Neural cell (in vitro differentiated cells): ENCODE measurements around the gene PRKCZ. TPM values are rescaled to one million over a fixed set of nuclear protein-coding genes. Genes with fewer than 3 reads are reported as not detected.

Experiments used
- H2AFZ ChIP-seq: fragments of 200-600, 300-800 bp; sonication (generic), shearing (Covaris generic); 2 replicates; pipeline ENCODE4 v1.6.0; 2014; ENCODE audit warnings: low read depth, mild to moderate bottlenecking, antibody characterized with exemption, low read length, moderate library complexity
- H3F3A ChIP-seq: fragments of 200-600 bp; shearing (Covaris generic); 2 replicates; pipeline ENCODE4 v1.6.1; 2016; ENCODE audit warnings: mild to moderate bottlenecking, moderate library complexity, mixed read lengths, antibody characterized with exemption, low read length; ENCODE audit not compliant: insufficient read depth, poor library complexity, severe bottlenecking
- H3K27ac ChIP-seq: fragments of 200-600, 300-800 bp; sonication (generic), shearing (Covaris generic); 2 replicates; pipeline ENCODE4 v1.5.1; 2014; ENCODE audit warnings: mild to moderate bottlenecking, low read length, moderate library complexity
- H3K27me3 ChIP-seq: fragments of 300-800, 200-600 bp; sonication (generic), shearing (Covaris generic); 2 replicates; pipeline ENCODE4 v1.6.0; 2014; ENCODE audit warnings: mild to moderate bottlenecking, low read depth, low read length, moderate library complexity; ENCODE audit not compliant: insufficient read depth
- H3K36me3 ChIP-seq: fragments of 300-800, 200-600 bp; sonication (generic), shearing (Covaris generic); 2 replicates; pipeline ENCODE4 v1.5.1; 2014; ENCODE audit warnings: mild to moderate bottlenecking, antibody characterized with exemption, low read length, moderate library complexity; ENCODE audit not compliant: insufficient read depth
- H3K4me2 ChIP-seq: fragments of 300-800, 200-600 bp; sonication (generic), shearing (Covaris generic); 2 replicates; pipeline ENCODE4 v1.6.0; 2014; ENCODE audit warnings: mild to moderate bottlenecking, low read length
- H3K4me3 ChIP-seq: fragments of 300-800, 200-600 bp; sonication (generic), shearing (Covaris generic); 2 replicates; pipeline ENCODE4 v1.5.1; 2014; ENCODE audit warnings: mild to moderate bottlenecking, low read length, moderate library complexity
- H3K79me2 ChIP-seq: fragments of 200-600 bp; shearing (Covaris generic); replicated peaks from 2 replicates; pipeline ENCODE4 v1.6.0; 2014; ENCODE audit warnings: mild to moderate bottlenecking, low read length, moderate library complexity; ENCODE audit not compliant: insufficient read depth
- H3K9ac ChIP-seq: fragments of 300-800, 200-600 bp; sonication (generic), shearing (Covaris generic); 2 replicates; pipeline ENCODE4 v1.6.1; 2016; ENCODE audit warnings: mild to moderate bottlenecking, low read length, mixed read lengths
- H3K9me2 ChIP-seq: fragments of 200-600 bp; shearing (Covaris generic); 2 replicates; pipeline ENCODE4 v1.6.1; 2016; ENCODE audit warnings: mild to moderate bottlenecking, low read length, mixed read lengths; ENCODE audit not compliant: insufficient read depth
- H3K9me3 ChIP-seq: fragments of 200-600, 300-800 bp; sonication (generic), shearing (Covaris generic); 2 replicates; pipeline ENCODE4 v1.6.1; 2016; ENCODE audit warnings: mild to moderate bottlenecking, mixed run types, low read length, moderate library complexity, mixed read lengths
- H4K20me1 ChIP-seq: fragments of 200-600 bp; shearing (Covaris generic); 2 replicates; pipeline ENCODE4 v1.6.1; 2016; ENCODE audit warnings: mild to moderate bottlenecking, mixed run types; ENCODE audit not compliant: insufficient read depth
- EP300 ChIP-seq: fragments of 450-650 bp; conservative IDR thresholded peaks from 2 replicates; pipeline ENCODE4 v1.6.1; 2014; ENCODE audit warnings: antibody characterized with exemption, mild to moderate bottlenecking, moderate library complexity; ENCODE audit not compliant: poor library complexity, severe bottlenecking
- EZH2 ChIP-seq: fragments of 200-600, 300-800 bp; shearing (Covaris generic), sonication (generic); IDR thresholded peaks from 2 replicates; pipeline ENCODE4 v1.6.1; 2014; ENCODE audit warnings: antibody characterized with exemption, low read length, borderline replicate concordance, mild to moderate bottlenecking; ENCODE audit not compliant: insufficient read depth, poor library complexity, severe bottlenecking
- MXI1 ChIP-seq: fragments of 450-650 bp; conservative IDR thresholded peaks from 2 replicates; pipeline ENCODE4 v1.6.1; 2014; ENCODE audit warnings: antibody characterized with exemption, mild to moderate bottlenecking; ENCODE audit not compliant: poor library complexity, severe bottlenecking
- POLR2AphosphoS5 ChIP-seq: IDR thresholded peaks from 2 replicates; pipeline ENCODE4 v1.6.1; 2012
- RAD21 ChIP-seq: fragments of 450-650 bp; conservative IDR thresholded peaks from 2 replicates; pipeline ENCODE4 v1.6.1; 2014; ENCODE audit warnings: antibody characterized with exemption, mild to moderate bottlenecking, moderate library complexity
- REST ChIP-seq: IDR thresholded peaks from 2 replicates; pipeline ENCODE4 v1.6.1; 2012; ENCODE audit warnings: borderline replicate concordance
- SMC3 ChIP-seq: fragments of 450-650 bp; conservative IDR thresholded peaks from 2 replicates; pipeline ENCODE4 v1.6.1; 2014; ENCODE audit warnings: antibody characterized with exemption, mild to moderate bottlenecking, moderate library complexity; ENCODE audit not compliant: poor library complexity
- TAF1 ChIP-seq: IDR thresholded peaks from 2 replicates; pipeline ENCODE4 v1.6.1; 2012; ENCODE audit warnings: low read depth
- polyA plus RNA-seq: library from polyadenylated mRNA; depleted of rRNA; stranded (reverse); fragments of >200 nt; gene quantifications from 2 replicates; pipeline ENCODE4 v1.2.3, GENCODE V29; 2014
- TF ChIP-seq, protein P1 (sequence below): fragments of 450-650 bp; IDR thresholded peaks from 2 replicates; pipeline ENCODE4 v1.5.1; 2014; ENCODE audit warnings: antibody characterized with exemption, mild to moderate bottlenecking, moderate library complexity; ENCODE audit not compliant: poor library complexity, severe bottlenecking

PRKCZ gene
- polyA plus RNA-seq, 1 donor from 2014 or later = 54.9 TPM

DNA sequence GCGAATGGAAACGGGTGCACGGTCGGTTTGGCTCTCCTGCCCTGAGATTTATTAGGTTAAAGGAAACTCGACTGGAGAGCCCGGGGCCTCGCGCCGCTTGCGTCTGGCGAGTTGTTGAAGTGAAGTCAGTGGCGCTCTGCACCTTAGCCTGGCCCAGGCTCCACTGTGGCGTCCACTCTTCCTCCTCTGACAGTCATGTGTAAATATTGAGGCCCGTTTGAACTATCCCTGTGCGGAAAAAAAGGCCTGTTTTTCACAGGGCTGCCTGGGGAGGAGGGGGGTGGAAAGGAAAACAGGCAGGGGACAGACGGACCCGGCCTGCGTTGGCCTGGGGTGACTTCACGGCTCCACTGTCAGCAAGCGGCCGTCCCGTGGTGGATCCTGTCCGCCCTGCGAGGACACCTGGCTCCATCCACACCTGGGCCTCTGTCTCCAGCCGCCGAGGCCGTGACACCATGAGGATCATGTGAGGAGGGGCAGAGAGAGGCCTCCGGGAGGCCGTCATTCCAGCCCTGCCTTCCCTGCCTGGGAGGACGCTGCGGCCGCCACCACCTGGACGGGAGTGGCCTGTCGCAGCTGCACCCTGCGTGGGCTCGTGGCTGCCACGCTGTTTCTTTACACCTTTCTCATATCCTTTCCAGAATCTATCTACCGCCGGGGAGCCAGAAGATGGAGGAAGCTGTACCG is 84.6 kb downstream of the PRKCZ start:
- H3F3A ChIP-seq = no peaks in the 10 kb centered on the region
- H3K27ac ChIP-seq = no peak overlapping the region
- no peak overlapping the region for H3K4me3 ChIP-seq
- no peaks in the 10 kb centered on the region for H3K79me2 ChIP-seq
- no peaks in the 10 kb centered on the region for H3K9me2 ChIP-seq
- H3K4me2 ChIP-seq = no peak overlapping the region
- no peaks in the 10 kb centered on the region for H3K36me3 ChIP-seq
- H4K20me1 ChIP-seq = no peaks in the 10 kb centered on the region
- H2AFZ ChIP-seq = no peak overlapping the region
- no peak for TF ChIP-seq REST
- TF ChIP-seq EZH2 = no peak
- TF ChIP-seq, protein P1, sequence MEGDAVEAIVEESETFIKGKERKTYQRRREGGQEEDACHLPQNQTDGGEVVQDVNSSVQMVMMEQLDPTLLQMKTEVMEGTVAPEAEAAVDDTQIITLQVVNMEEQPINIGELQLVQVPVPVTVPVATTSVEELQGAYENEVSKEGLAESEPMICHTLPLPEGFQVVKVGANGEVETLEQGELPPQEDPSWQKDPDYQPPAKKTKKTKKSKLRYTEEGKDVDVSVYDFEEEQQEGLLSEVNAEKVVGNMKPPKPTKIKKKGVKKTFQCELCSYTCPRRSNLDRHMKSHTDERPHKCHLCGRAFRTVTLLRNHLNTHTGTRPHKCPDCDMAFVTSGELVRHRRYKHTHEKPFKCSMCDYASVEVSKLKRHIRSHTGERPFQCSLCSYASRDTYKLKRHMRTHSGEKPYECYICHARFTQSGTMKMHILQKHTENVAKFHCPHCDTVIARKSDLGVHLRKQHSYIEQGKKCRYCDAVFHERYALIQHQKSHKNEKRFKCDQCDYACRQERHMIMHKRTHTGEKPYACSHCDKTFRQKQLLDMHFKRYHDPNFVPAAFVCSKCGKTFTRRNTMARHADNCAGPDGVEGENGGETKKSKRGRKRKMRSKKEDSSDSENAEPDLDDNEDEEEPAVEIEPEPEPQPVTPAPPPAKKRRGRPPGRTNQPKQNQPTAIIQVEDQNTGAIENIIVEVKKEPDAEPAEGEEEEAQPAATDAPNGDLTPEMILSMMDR = no peak
- TF ChIP-seq RAD21 = no peak
- TF ChIP-seq MXI1 = no peak
- TF ChIP-seq SMC3 = no peak
- TF ChIP-seq EP300 = no peak
- no peak for TF ChIP-seq POLR2AphosphoS5
- no peak for TF ChIP-seq TAF1
- no peaks in the 10 kb centered on the region for H3K27me3 ChIP-seq
- no peaks in the 10 kb centered on the region for H3K9me3 ChIP-seq
- H3K9ac ChIP-seq = no peak overlapping the region

GRCh38 chr1:2135441-2135841 is 85.2 kb downstream of the PRKCZ start:
- Histone ChIP-seq H3K27me3 (no peaks in the 10 kb centered on the region), H3K9me2 (no peaks in the 10 kb centered on the region), H3K36me3 (no peaks in the 10 kb centered on the region), H3K4me2 (no peak overlapping the region), H4K20me1 (no peaks in the 10 kb centered on the region), H3K9ac (no peak overlapping the region), H3K27ac (no peak overlapping the region), H3K9me3 (no peaks in the 10 kb centered on the region), H3F3A (no peaks in the 10 kb centered on the region), H3K4me3 (no peak overlapping the region), H2AFZ (no peak overlapping the region), H3K79me2 (no peaks in the 10 kb centered on the region)
- TF ChIP-seq TAF1 (no peak), REST (no peak), EZH2 (no peak), POLR2AphosphoS5 (no peak), RAD21 (no peak), EP300 (no peak), SMC3 (no peak), MXI1 (no peak)
- TF ChIP-seq, protein P1 = no peak
